Duodenal mucosa (tissue), 2 donors: Measurements from ENCODE around the gene ARL15.

Experiments
- H3K27ac ChIP-seq: one replicate; pipeline ENCODE4 v1.7.0; 2013; ENCODE audit warnings: low read depth, low read length
- H3K27me3 ChIP-seq, 2 donors: one replicate each; pipeline ENCODE4 v1.7.0; 2013; ENCODE audit warnings: low read length in 2 of 2, control low read depth in 1 of 2; ENCODE audit not compliant: insufficient read depth in 2 of 2, control insufficient read depth in 1 of 2
- H3K36me3 ChIP-seq, 2 donors: one replicate each; pipeline ENCODE4 v1.7.0; 2013; ENCODE audit warnings: low read length in 2 of 2, control low read depth in 1 of 2; ENCODE audit not compliant: insufficient read depth in 2 of 2, control insufficient read depth in 1 of 2
- H3K4me1 ChIP-seq, 2 donors: one replicate each; pipeline ENCODE4 v1.7.0; 2013; ENCODE audit warnings: low read length in 2 of 2, control low read depth in 1 of 2; ENCODE audit not compliant: insufficient read depth in 2 of 2, control insufficient read depth in 1 of 2
- H3K4me3 ChIP-seq, 2 donors: one replicate each; pipeline ENCODE4 v1.7.0; 2013; ENCODE audit warnings: low read length in 2 of 2, low read depth in 1 of 2
- H3K9ac ChIP-seq, 2 donors: one replicate each; pipeline ENCODE4 v1.7.0; 2013; ENCODE audit warnings: low read length in 2 of 2, low read depth in 1 of 2
- H3K9me3 ChIP-seq, 2 donors: one replicate each; pipeline ENCODE4 v1.7.0; 2013; ENCODE audit warnings: low read length in 2 of 2, control low read depth in 1 of 2; ENCODE audit not compliant: control insufficient read depth in 1 of 2

Gene ARL15

GRCh38 chr5:54313311-54314270 lies 3.2 kb upstream of the ARL15 start:
- Histone ChIP-seq H3K4me3 (no peak overlapping the region), H3K9ac (no peak overlapping the region), H3K9me3 (no peaks in the 10 kb centered on the region), H3K4me1 (peaks cover 10 to 12% of the 10 kb centered on the region in 2 donors), H3K36me3 (no peaks in the 10 kb centered on the region), H3K27me3 (no peaks in the 10 kb centered on the region), H3K27ac (no peak overlapping the region)

DNA sequence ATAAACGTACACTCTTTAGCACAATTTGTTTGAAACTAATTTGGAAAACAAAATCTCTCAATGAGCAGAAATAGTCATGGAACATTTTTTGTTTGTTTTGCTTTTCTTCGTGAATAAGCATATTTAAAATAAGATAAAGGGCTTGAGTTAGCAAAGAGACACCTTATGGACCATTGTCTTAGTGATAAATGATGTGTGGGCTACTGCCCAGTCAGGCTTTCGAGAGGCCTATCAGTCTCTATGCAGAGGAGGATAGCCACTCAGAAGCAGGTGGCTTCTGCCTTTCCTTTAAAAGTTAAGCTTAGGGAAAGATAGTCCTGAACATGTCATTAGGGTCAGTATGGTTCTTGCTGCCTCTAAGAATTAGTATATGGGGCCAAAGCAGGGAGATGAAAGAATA lies 2.1 kb upstream of the ARL15 start:
- Histone ChIP-seq H3K27ac (no peak overlapping the region), H3K4me1 (peaks cover 20% of the 10 kb centered on the region in 2 donors), H3K9me3 (no peaks in the 10 kb centered on the region), H3K4me3 (no peak overlapping the region), H3K9ac (no peak overlapping the region), H3K27me3 (no peaks in the 10 kb centered on the region), H3K36me3 (no peaks in the 10 kb centered on the region)

DNA sequence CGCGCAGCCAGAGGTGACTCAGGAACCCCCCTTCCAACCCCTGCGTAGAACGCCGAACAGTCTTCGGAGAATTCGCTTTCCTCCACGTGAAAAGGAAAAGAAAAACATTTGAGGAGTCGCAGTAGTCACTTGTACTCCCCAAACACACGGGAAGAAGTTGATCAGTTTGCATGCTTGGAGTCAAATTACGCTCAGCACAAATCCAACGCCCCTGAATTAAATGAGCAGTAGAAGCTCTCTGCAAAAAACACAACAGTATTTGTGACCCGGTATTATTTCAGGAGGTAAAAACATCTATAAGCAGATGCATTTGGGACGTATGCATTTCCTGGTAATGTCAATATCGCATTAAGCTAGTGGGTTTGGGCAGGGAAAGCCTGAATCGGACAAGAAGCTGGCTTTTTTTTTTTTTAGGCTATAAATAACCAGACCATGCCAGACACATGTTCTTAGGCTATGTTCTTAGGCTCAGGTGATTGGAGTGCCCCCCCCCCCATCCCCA lies 854 bp upstream of the ARL15 start:
- no peak overlapping the region for H3K27ac ChIP-seq
- peak overlapping the region; percentile 94 to 97 for H3K4me3 ChIP-seq
- peak overlapping the region; percentile 89 to 95 for H3K9ac ChIP-seq
- no peaks in the 10 kb centered on the region for H3K36me3 ChIP-seq
- no peaks in the 10 kb centered on the region for H3K9me3 ChIP-seq
- H3K27me3 ChIP-seq, result no peaks in the 10 kb centered on the region
- peaks cover 30% of the 10 kb centered on the region in 2 donors for H3K4me1 ChIP-seq

DNA sequence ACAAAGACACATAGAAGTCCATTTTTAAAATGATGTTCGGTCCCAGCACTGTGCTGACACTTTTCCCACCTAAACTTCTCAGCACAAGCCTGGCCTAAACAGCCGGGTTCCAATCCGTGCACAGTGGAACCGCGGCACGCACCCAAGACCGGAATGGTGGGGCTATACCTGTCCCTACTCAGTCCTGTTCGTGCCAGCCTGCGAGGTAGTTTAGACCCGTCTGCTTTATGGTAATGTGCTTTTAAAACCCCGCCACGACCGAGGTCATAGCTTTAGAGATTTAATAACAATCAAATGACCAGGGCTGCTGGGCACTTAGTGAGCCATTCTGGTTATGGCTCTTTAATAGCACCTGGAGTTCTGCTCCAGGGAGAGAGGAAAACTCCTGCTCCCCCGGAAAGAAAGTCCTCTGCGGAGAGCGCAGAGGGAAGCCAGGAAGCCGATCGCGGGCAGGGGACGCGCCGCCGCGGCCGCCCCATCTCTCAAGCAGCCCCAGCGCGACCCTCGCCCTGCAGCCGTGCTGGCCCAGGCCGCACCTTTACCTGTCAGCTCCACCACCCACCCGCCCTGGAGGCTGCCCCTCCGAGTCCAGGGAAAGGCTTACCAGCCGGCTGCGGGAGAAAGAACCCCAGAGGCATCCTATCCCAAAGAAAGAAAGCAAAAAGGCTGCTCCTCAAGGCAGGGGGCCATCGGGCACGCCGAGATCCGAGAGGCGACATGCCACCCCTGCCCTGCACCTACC lies 511 bp downstream of the ARL15 start:
- Histone ChIP-seq H3K4me3 (peak overlapping the region; percentile 94 to 97), H3K4me1 (peaks cover 30 to 33% of the 10 kb centered on the region in 2 donors), H3K27ac (peak overlapping the region; percentile 23), H3K27me3 (no peaks in the 10 kb centered on the region), H3K9ac (peak overlapping the region; percentile 89 to 93), H3K36me3 (no peaks in the 10 kb centered on the region), H3K9me3 (no peaks in the 10 kb centered on the region)

DNA sequence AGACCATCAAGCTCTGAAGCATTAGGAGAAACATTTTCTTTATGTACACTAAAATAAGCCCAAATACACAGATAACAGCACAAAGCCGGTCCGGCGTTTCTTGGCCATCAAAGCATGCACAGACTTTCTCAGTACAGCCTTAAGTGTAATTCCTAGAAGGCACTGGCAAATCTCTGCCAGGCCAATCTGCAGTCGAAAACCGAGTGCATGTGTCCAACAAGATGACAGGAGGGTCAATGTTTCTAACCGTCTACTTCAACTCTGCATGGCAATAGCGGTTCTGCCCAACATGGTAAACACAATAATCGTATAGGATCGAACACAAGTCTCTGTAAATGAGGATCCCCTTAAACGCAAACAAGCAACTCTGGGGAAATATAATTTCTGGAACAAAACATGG lies 1.1 kb downstream of the ARL15 start:
- Histone ChIP-seq H3K4me3 (peak overlapping the region; percentile 94 to 97), H3K9me3 (no peaks in the 10 kb centered on the region), H3K27ac (no peak overlapping the region), H3K27me3 (no peaks in the 10 kb centered on the region), H3K9ac (peak overlapping the region; percentile 89 to 93), H3K36me3 (no peaks in the 10 kb centered on the region), H3K4me1 (peaks cover 30 to 33% of the 10 kb centered on the region in 2 donors)

DNA sequence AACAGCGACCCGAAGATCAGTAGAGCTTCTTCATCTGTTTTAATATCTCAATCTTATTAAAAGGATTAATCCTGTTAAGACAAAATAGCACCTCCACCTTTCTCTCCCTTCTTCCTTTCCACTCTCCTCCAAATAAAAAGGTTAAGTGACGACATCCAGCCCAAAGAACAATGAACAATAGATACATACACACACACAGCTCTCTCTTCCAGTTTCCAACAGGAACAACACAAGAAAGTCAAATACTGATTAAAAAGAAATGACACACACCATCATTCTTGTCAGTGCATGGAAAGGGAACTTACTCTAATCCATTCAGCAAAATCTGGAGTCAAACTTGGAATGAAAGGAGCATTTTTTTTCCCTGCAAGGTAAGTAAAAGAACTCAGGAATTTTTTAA lies 2.8 kb downstream of the ARL15 start:
- peaks cover 30 to 33% of the 10 kb centered on the region in 2 donors for H3K4me1 ChIP-seq
- H3K4me3 ChIP-seq, result no peak overlapping the region
- H3K36me3 ChIP-seq, result no peaks in the 10 kb centered on the region
- H3K27ac ChIP-seq, result no peak overlapping the region
- H3K27me3 ChIP-seq, result no peaks in the 10 kb centered on the region
- H3K9me3 ChIP-seq, result no peaks in the 10 kb centered on the region
- H3K9ac ChIP-seq, result no peak overlapping the region

DNA sequence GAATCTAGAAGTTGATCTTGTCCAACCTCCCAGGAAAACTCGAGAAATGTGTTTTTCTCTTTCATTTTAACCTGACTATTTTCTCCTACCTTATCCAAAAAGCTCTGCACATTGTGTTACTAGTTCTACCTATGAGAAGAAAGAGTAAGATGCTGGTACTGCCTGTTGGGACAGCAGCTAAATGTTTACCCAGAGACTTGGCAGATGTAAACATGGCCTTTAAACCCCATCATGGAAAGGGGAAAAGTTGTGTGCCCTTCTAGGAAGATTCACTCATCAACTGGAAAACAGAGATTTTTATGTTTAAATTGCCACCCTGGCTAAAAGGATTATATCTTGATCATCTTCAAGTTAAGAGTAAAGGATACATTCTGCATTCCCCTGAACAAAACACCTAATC lies 3.5 kb downstream of the ARL15 start:
- Histone ChIP-seq H3K4me3 (peak overlapping the region in 1 of 2 donors; percentile 7), H3K9ac (no peak overlapping the region), H3K9me3 (no peaks in the 10 kb centered on the region), H3K27me3 (no peaks in the 10 kb centered on the region), H3K27ac (no peak overlapping the region), H3K36me3 (no peaks in the 10 kb centered on the region), H3K4me1 (peaks cover 35 to 39% of the 10 kb centered on the region in 2 donors)

GRCh38 chr5:54305737-54306136 lies 4.6 kb downstream of the ARL15 start:
- Histone ChIP-seq H3K9me3 (no peaks in the 10 kb centered on the region), H3K4me3 (no peak overlapping the region), H3K27ac (no peak overlapping the region), H3K4me1 (peaks cover 34 to 40% of the 10 kb centered on the region in 2 donors), H3K27me3 (no peaks in the 10 kb centered on the region), H3K36me3 (no peaks in the 10 kb centered on the region), H3K9ac (no peak overlapping the region)

DNA sequence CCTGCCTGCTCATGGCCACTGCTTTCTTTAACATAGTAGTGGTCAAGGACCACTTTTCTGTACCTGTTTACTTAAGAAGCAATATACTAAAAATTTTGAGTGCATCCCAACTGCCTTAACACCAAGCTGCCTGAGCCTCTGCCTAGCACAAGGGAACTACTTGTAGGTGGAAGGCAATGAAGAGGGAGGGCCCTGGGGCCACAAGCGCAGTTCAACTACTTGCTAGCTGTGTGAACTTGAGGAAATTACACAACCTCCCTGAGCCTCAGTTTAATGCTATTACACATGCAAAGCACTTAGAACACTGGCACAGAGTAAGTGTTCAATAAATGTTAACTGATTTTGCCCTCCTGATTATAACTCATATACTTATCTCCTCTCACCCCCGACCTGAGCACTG lies 6.3 kb downstream of the ARL15 start:
- H3K4me1 ChIP-seq, result peaks cover 30 to 32% of the 10 kb centered on the region in 2 donors
- no peaks in the 10 kb centered on the region for H3K36me3 ChIP-seq
- H3K9me3 ChIP-seq, result no peaks in the 10 kb centered on the region
- H3K9ac ChIP-seq, result no peak overlapping the region
- H3K27me3 ChIP-seq, result no peaks in the 10 kb centered on the region
- no peak overlapping the region for H3K27ac ChIP-seq
- no peak overlapping the region for H3K4me3 ChIP-seq

- Histone ChIP-seq H3K9ac (no peak overlapping the region), H3K27ac (no peak overlapping the region), H3K36me3 (no peaks in the 10 kb centered on the region), H3K9me3 (no peaks in the 10 kb centered on the region), H3K4me1 (peaks cover 16 to 19% of the 10 kb centered on the region in 2 donors), H3K4me3 (no peak overlapping the region), H3K27me3 (no peaks in the 10 kb centered on the region)
Observed at GRCh38 chr5:54302267-54302687, 8.1 kb downstream of the ARL15 start.
